ENCODE results near the gene CHRM4. TPM values are rescaled to one million over a fixed set of nuclear protein-coding genes. Genes with fewer than 3 reads are reported as not detected.

Gene CHRM4
- total RNA-seq, 2 donors from 2014 or later = 0.42 to 0.49 TPM

GRCh38 chr11:46378296-46378695 lies 13.3 kb downstream of the CHRM4 start:
- Histone ChIP-seq H3K4me3 (no peak overlapping the region), H3K4me1 (peaks cover 15% of the 10 kb centered on the region), H3K27ac (no peak overlapping the region), H3K9me3 (no peaks in the 10 kb centered on the region), H3K9ac (ENCODE audit: low read depth in 2 of 2, low read length in 2 of 2) (no peak overlapping the region), H3K36me3 (no peaks in the 10 kb centered on the region), H3K27me3 (peaks cover 8% of the 10 kb centered on the region)
- intact Hi-C loops (cut with DNase I) = no loop called here
- no peak for DNase-seq
- TF ChIP-seq, protein P1, sequence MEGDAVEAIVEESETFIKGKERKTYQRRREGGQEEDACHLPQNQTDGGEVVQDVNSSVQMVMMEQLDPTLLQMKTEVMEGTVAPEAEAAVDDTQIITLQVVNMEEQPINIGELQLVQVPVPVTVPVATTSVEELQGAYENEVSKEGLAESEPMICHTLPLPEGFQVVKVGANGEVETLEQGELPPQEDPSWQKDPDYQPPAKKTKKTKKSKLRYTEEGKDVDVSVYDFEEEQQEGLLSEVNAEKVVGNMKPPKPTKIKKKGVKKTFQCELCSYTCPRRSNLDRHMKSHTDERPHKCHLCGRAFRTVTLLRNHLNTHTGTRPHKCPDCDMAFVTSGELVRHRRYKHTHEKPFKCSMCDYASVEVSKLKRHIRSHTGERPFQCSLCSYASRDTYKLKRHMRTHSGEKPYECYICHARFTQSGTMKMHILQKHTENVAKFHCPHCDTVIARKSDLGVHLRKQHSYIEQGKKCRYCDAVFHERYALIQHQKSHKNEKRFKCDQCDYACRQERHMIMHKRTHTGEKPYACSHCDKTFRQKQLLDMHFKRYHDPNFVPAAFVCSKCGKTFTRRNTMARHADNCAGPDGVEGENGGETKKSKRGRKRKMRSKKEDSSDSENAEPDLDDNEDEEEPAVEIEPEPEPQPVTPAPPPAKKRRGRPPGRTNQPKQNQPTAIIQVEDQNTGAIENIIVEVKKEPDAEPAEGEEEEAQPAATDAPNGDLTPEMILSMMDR (IDR thresholded peaks at IDR 0.05) = no peak

- Histone ChIP-seq H3K36me3 (no peaks in the 10 kb centered on the region), H3K27ac (no peak overlapping the region), H3K27me3 (peaks cover 8% of the 10 kb centered on the region), H3K4me1 (peaks cover 10% of the 10 kb centered on the region), H3K9me3 (no peaks in the 10 kb centered on the region), H3K4me3 (no peak overlapping the region), H3K9ac (ENCODE audit: low read depth in 2 of 2, low read length in 2 of 2) (no peak overlapping the region)
- TF ChIP-seq, protein P1 (IDR thresholded peaks at IDR 0.05) = no peak
- DNase-seq = no peak
- intact Hi-C loops (cut with DNase I) = no loop called here
These were observed 13.7 kb downstream of the CHRM4 start for GRCh38 chr11:46377831-46378230.

DNA sequence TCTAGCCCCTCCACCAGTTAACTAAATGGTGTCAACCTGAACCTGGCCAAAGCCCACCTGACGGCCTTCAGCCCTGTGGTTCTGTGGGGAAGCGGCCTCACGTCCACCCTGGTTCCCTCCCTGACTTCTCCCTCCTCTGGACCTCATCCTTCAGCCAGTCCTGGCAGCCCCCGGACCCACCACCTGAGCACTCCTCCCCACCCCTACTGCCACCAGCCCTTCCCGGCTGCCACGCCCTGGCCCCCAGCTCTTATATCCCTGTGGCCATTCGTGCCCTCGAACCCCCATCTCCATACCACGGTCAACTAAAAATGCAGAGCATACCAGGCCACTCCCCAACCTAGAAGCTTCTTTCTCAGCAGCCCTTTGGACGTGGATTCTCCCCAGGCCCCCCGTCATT lies 14.3 kb downstream of the CHRM4 start:
- no peak overlapping the region for H3K4me3 ChIP-seq
- intact Hi-C loops (cut with DNase I) = no loop called here
- TF ChIP-seq, protein P1 (IDR thresholded peaks at IDR 0.05) = no peak
- peaks cover 5% of the 10 kb centered on the region for H3K4me1 ChIP-seq
- peaks cover 6% of the 10 kb centered on the region for H3K27me3 ChIP-seq
- H3K27ac ChIP-seq = no peak overlapping the region
- H3K36me3 ChIP-seq = no peaks in the 10 kb centered on the region
- no peak for DNase-seq
- no peaks in the 10 kb centered on the region for H3K9me3 ChIP-seq
- no peak overlapping the region for H3K9ac ChIP-seq (ENCODE audit: low read depth in 2 of 2, low read length in 2 of 2)

- no peaks in the 10 kb centered on the region for H3K27me3 ChIP-seq
- DNase-seq = no peak
- H3K36me3 ChIP-seq = no peaks in the 10 kb centered on the region
- H3K9ac ChIP-seq (ENCODE audit: low read depth in 2 of 2, low read length in 2 of 2) = no peak overlapping the region
- no peak overlapping the region for H3K4me3 ChIP-seq
- no peaks in the 10 kb centered on the region for H3K9me3 ChIP-seq
- H3K4me1 ChIP-seq = no peaks in the 10 kb centered on the region
- intact Hi-C loops (cut with DNase I) = no loop called here
- TF ChIP-seq, protein P1 (IDR thresholded peaks at IDR 0.05) = no peak
- no peak overlapping the region for H3K27ac ChIP-seq
These were observed 15.1 kb downstream of the CHRM4 start for GRCh38 chr11:46376258-46377050.

- H3K9ac ChIP-seq (ENCODE audit: low read depth in 2 of 2, low read length in 2 of 2) = no peak overlapping the region
- H3K4me3 ChIP-seq = no peak overlapping the region
- intact Hi-C loops (cut with DNase I) = no loop called here
- no peak for DNase-seq
- no peaks in the 10 kb centered on the region for H3K4me1 ChIP-seq
- H3K27ac ChIP-seq = no peak overlapping the region
- TF ChIP-seq, protein P1 (IDR thresholded peaks at IDR 0.05) = no peak
- H3K27me3 ChIP-seq = no peaks in the 10 kb centered on the region
- no peaks in the 10 kb centered on the region for H3K36me3 ChIP-seq
- H3K9me3 ChIP-seq = no peaks in the 10 kb centered on the region
These were observed 16.0 kb downstream of the CHRM4 start for GRCh38 chr11:46375392-46376101.

Data from colonic mucosa (tissue), 4 donors.